ENCODE measurements around the gene STXBP3.

STXBP3 gene

DNA sequence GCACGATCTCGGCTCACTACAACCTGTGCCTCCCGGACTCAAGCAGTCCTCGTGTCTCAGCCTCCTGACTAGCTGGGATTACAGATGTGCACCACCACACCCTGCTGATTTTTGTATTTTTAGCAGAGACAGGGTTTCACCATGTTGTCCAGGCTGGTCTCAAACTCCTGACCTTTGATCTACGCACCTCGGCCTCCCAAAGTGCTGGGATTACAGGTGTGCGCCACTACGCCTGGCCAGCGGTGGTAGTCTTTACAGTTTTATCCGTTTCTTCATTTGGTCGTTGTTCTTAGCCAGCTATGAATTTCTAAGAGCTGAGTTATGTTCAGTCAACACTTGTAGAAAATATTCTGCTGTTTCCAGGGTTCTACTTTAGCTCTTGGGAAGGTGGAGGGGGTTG is 57.1 kb downstream of the STXBP3 start:
- H3K27me3 ChIP-seq (ENCODE audit: control insufficient read depth, insufficient read depth, low read length), result no peaks in the 10 kb centered on the region
- H3K9me3 ChIP-seq (ENCODE audit: control insufficient read depth, low read length), result no peaks in the 10 kb centered on the region
- no peaks in the 10 kb centered on the region for H3K36me3 ChIP-seq (ENCODE audit: control insufficient read depth, insufficient read depth, low read length)
- no peak overlapping the region for H3K4me3 ChIP-seq (ENCODE audit: low read depth, low read length)
- TF ChIP-seq, protein P1, sequence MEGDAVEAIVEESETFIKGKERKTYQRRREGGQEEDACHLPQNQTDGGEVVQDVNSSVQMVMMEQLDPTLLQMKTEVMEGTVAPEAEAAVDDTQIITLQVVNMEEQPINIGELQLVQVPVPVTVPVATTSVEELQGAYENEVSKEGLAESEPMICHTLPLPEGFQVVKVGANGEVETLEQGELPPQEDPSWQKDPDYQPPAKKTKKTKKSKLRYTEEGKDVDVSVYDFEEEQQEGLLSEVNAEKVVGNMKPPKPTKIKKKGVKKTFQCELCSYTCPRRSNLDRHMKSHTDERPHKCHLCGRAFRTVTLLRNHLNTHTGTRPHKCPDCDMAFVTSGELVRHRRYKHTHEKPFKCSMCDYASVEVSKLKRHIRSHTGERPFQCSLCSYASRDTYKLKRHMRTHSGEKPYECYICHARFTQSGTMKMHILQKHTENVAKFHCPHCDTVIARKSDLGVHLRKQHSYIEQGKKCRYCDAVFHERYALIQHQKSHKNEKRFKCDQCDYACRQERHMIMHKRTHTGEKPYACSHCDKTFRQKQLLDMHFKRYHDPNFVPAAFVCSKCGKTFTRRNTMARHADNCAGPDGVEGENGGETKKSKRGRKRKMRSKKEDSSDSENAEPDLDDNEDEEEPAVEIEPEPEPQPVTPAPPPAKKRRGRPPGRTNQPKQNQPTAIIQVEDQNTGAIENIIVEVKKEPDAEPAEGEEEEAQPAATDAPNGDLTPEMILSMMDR (IDR thresholded peaks at IDR 0.05), result no peak
- no peak overlapping the region for H3K27ac ChIP-seq
- H2AFZ ChIP-seq, result no peak overlapping the region
- H3K4me1 ChIP-seq, result no peaks in the 10 kb centered on the region
- no peak overlapping the region for H3K4me2 ChIP-seq (ENCODE audit: low read length)
- H3K9ac ChIP-seq, result no peak overlapping the region
- H3K79me2 ChIP-seq, result no peaks in the 10 kb centered on the region

DNA sequence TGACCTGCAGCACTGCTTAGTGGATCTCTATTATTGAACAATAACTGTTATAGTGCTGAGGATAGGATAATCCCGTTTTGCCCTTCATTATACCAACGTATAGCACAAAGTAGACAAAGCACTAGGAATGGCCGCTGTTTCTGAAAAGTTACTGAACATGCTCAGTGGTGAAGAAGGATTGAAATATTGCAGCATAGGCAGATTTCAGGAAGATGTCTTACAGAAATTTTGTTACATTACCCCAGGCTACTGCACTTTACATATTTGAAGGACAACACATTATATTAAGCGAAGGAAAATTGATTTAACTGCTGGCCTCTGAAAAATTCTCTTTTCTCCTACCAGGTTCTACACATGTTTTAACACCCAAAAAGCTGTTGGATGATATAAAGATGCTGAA is 62.0 kb downstream of the STXBP3 start:
- Histone ChIP-seq H3K27me3 (ENCODE audit: control insufficient read depth, insufficient read depth, low read length) (no peaks in the 10 kb centered on the region), H3K4me3 (ENCODE audit: low read depth, low read length) (no peak overlapping the region), H3K4me2 (ENCODE audit: low read length) (no peak overlapping the region), H2AFZ (no peak overlapping the region), H3K79me2 (no peaks in the 10 kb centered on the region), H3K36me3 (ENCODE audit: control insufficient read depth, insufficient read depth, low read length) (no peaks in the 10 kb centered on the region), H3K4me1 (no peaks in the 10 kb centered on the region), H3K9me3 (ENCODE audit: control insufficient read depth, low read length) (no peaks in the 10 kb centered on the region), H3K27ac (no peak overlapping the region), H3K9ac (no peak overlapping the region)
- TF ChIP-seq, protein P1 (IDR thresholded peaks at IDR 0.05), result no peak

DNA sequence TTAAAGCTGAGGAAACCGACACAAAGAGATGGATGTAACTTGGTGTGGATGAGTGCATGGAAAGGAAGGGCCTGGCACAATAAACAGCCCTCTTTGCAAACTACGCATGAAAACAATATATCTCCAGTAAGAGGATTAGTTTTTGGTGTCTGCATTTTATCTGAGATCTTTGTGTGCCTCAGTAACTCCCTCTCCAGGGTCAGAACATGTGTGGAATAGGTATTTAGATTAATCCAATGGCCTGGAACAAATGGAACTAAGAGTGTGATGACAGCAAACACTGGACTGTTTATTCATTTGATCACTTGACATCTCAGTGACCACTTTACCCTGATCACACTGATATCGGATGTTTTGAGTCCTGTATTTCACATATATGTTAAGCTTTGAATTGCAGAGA is 65.1 kb downstream of the STXBP3 start:
- Histone ChIP-seq H3K36me3 (ENCODE audit: control insufficient read depth, insufficient read depth, low read length) (no peaks in the 10 kb centered on the region), H3K9me3 (ENCODE audit: control insufficient read depth, low read length) (no peaks in the 10 kb centered on the region), H3K79me2 (no peaks in the 10 kb centered on the region), H3K9ac (no peak overlapping the region), H3K4me2 (ENCODE audit: low read length) (no peak overlapping the region), H2AFZ (no peak overlapping the region), H3K4me3 (ENCODE audit: low read depth, low read length) (no peak overlapping the region), H3K27ac (no peak overlapping the region), H3K27me3 (ENCODE audit: control insufficient read depth, insufficient read depth, low read length) (no peaks in the 10 kb centered on the region), H3K4me1 (no peaks in the 10 kb centered on the region)
- TF ChIP-seq, protein P1 (IDR thresholded peaks at IDR 0.05), result no peak

DNA sequence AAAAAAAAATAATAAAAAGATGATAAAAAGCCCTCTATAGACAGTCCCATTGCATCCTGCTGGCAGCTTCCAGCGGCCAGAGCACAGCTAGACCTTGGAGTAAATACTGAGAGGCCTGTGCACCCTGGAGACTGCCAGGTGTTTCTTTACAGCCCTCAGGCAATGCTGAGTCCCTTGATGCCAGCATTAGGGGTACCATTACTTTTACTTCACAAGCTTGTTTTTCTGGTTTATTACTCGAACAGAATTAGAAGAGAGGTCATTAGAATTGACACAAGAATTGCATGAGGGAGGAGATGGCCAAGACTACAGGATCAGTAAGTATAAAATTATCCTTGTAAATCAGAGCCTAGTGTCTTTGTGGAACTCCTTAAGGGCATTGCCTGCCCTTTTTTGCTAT is 66.9 kb downstream of the STXBP3 start:
- Histone ChIP-seq H3K79me2 (no peaks in the 10 kb centered on the region), H3K4me1 (no peaks in the 10 kb centered on the region), H3K27me3 (ENCODE audit: control insufficient read depth, insufficient read depth, low read length) (no peaks in the 10 kb centered on the region), H3K4me3 (ENCODE audit: low read depth, low read length) (no peak overlapping the region), H3K36me3 (ENCODE audit: control insufficient read depth, insufficient read depth, low read length) (no peaks in the 10 kb centered on the region), H3K9ac (no peak overlapping the region), H3K4me2 (ENCODE audit: low read length) (no peak overlapping the region), H3K9me3 (ENCODE audit: control insufficient read depth, low read length) (no peaks in the 10 kb centered on the region), H2AFZ (no peak overlapping the region), H3K27ac (no peak overlapping the region)
- TF ChIP-seq, protein P1 (IDR thresholded peaks at IDR 0.05), result no peak

DNA sequence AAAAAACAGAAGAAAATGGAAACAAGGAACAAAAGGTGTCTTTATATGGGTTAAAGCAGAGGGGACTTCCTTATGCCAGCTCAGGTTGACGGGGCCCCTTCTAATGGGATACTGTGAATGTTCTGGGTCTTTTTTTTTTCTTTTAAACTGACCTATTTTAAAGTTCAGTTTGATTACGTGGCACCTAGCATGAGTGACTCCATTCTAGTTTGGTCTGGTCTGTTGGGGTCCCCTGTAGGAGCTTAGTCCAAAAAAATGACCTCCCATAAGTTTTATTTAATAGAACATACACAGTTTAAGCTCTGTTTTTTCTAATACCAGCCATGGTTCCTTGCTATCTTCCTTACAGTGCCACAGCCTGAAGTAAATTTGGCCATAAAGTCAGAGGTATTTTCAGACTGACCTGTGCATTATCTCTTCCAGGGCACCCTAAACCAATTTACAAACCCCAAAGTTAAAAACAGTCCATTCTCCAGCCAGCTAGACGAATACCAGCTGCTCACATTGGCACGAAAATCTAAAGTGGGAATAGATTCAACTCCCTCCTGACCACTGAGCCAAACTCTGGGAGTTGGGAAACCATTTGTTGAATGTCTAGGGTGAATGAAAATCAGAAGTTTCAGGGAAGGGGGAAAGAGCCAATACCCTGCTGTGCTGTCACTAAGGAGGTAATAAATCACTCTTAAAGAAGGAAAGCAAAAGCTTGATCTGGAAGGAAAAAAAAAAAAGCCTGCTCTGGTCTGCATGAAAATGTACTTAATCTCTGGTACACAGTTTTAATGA is 68.1 kb downstream of the STXBP3 start:
- Histone ChIP-seq H2AFZ (no peak overlapping the region), H3K9me3 (ENCODE audit: control insufficient read depth, low read length) (no peaks in the 10 kb centered on the region), H3K27me3 (ENCODE audit: control insufficient read depth, insufficient read depth, low read length) (no peaks in the 10 kb centered on the region), H3K79me2 (no peaks in the 10 kb centered on the region), H3K36me3 (ENCODE audit: control insufficient read depth, insufficient read depth, low read length) (no peaks in the 10 kb centered on the region), H3K9ac (no peak overlapping the region), H3K27ac (no peak overlapping the region), H3K4me1 (no peaks in the 10 kb centered on the region), H3K4me2 (ENCODE audit: low read length) (no peak overlapping the region), H3K4me3 (ENCODE audit: low read depth, low read length) (no peak overlapping the region)
- TF ChIP-seq, protein P1 (IDR thresholded peaks at IDR 0.05), result no peak
